SK-N-SH treated with all-trans-retinoic acid at 6 μM for 48 hours (cell line): ENCODE results near the gene GRM2.

Experiments used
- ATAC-seq: fragments of 200-7000 bp; cut with Tn5 transposase; 3 replicates; pipeline ENCODE4 v1.9.1; 2020; ENCODE audit warnings: mild to moderate bottlenecking, moderate library complexity
- CSDC2 ChIP-seq: fragments of 250-450 bp; sonication (Bioruptor Pico); IDR thresholded peaks from 2 replicates; pipeline ENCODE4 v1.5.0; 2020; ENCODE audit warnings: mild to moderate bottlenecking, moderate library complexity
- ESRRG ChIP-seq: fragments of 250-450 bp; sonication (Bioruptor Pico); IDR thresholded peaks from 2 replicates; pipeline ENCODE4 v1.6.1; 2021; ENCODE audit warnings: mild to moderate bottlenecking
- GLIS3 ChIP-seq: fragments of 250-450 bp; sonication (Bioruptor Pico); IDR thresholded peaks from 2 replicates; pipeline ENCODE4 v1.5.0; 2020; ENCODE audit warnings: mild to moderate bottlenecking, moderate library complexity
- ISL1 ChIP-seq: fragments of 250-450 bp; sonication (Bioruptor Pico); IDR thresholded peaks from 2 replicates; pipeline ENCODE4 v2.1.2; 2022; ENCODE audit warnings: mild to moderate bottlenecking, moderate library complexity
- OSR1 ChIP-seq: fragments of 250-450 bp; sonication (Bioruptor Pico); IDR thresholded peaks from 2 replicates; pipeline ENCODE4 v1.8.0; 2022; ENCODE audit warnings: moderate library complexity, mild to moderate bottlenecking, inconsistent platforms
- SNAI2 ChIP-seq: fragments of 250-450 bp; sonication (Bioruptor Pico); IDR thresholded peaks from 2 replicates; pipeline ENCODE4 v1.5.0; 2020; ENCODE audit warnings: mild to moderate bottlenecking, moderate library complexity
- TCF4 ChIP-seq: fragments of 250-450 bp; sonication (Bioruptor Pico); IDR thresholded peaks from 2 replicates; pipeline ENCODE4 v1.8.0; 2021; ENCODE audit warnings: mild to moderate bottlenecking, moderate library complexity, borderline replicate concordance
- TOX ChIP-seq: fragments of 250-450 bp; sonication (Bioruptor Pico); IDR thresholded peaks from 2 replicates; pipeline ENCODE4 v1.8.0; 2021; ENCODE audit warnings: mild to moderate bottlenecking, moderate library complexity, borderline replicate concordance
- ZC3H10 ChIP-seq: fragments of 250-450 bp; sonication (Bioruptor Pico); IDR thresholded peaks from 2 replicates; pipeline ENCODE4 v1.5.1; 2021; ENCODE audit warnings: mild to moderate bottlenecking, moderate library complexity
- ZFP3 ChIP-seq: fragments of 250-450 bp; sonication (Bioruptor Pico); IDR thresholded peaks from 2 replicates; pipeline ENCODE4 v1.5.0; 2020; ENCODE audit warnings: mild to moderate bottlenecking, moderate library complexity
- ZFP30 ChIP-seq: fragments of 450-650 bp; formaldehyde crosslinking; IDR thresholded peaks from 2 replicates; pipeline ENCODE4 v1.5.0; 2022; ENCODE audit warnings: mild to moderate bottlenecking, moderate library complexity
- ZNF70 ChIP-seq: fragments of 450-650 bp; formaldehyde crosslinking; IDR thresholded peaks from 2 replicates; pipeline ENCODE4 v1.5.0; 2020; ENCODE audit warnings: mild to moderate bottlenecking, moderate library complexity
- ZNF8 ChIP-seq: fragments of 450-650 bp; formaldehyde crosslinking; IDR thresholded peaks from 2 replicates; pipeline ENCODE4 v1.5.0; 2020; ENCODE audit warnings: mild to moderate bottlenecking, moderate library complexity
- TF ChIP-seq, protein P1 (sequence below): fragments of 250-450 bp; sonication (Bioruptor Pico); IDR thresholded peaks from 2 replicates; pipeline ENCODE4 v1.8.0; 2021; ENCODE audit warnings: low read depth, mild to moderate bottlenecking, moderate library complexity, borderline replicate concordance
- TF ChIP-seq, protein P2 (sequence below): fragments of 250-450 bp; sonication (Bioruptor Pico); IDR thresholded peaks from 2 replicates; pipeline ENCODE4 v1.5.1; 2021; ENCODE audit warnings: mild to moderate bottlenecking, moderate library complexity
- TF ChIP-seq, protein P3 (sequence below): fragments of 250-450 bp; sonication (Bioruptor Pico); IDR thresholded peaks from 2 replicates; pipeline ENCODE4 v1.5.0; 2020; ENCODE audit warnings: mild to moderate bottlenecking, moderate library complexity

GRM2 gene

DNA sequence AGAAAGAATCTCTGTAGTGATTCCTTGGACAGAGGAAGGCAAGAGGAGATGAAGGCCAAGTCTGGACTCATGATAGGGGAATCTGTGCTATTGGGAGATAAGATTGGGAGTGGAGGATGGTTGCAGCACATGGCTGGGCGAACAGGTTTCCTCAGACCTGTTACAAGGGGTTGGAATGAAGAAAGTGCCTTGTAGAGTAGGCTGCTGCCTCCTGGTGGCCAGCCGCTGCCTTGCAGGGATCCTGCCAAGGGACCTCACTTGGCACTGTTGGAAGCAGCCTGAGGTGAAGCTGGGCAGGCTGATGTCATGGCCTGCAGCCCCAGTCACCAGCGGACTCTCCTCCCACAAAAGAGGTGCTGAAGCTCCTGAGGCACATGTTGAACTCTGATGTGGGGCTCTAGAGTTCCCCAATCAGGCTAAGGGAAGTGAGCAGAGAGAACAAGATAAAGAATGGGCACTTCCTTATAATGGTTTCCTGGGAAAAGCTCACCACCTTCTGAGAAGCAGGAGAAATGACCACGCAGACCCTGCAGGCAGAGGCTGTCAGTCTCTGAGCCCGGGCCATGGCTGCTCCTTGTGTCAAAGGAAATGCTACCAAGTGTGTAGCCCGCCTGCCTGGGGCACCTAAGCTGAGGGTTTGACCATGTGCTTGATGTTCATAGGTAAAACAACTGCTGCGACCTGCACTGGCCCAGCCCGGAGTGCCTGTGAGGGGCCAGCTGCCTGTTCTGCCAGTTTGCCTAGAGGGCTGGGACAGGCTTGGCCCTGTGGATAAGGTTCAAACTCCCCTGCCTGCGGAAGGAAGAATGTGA, 37.4 kb upstream of the GRM2 start:
- peak; percentile 69 for ATAC-seq
- TF ChIP-seq, protein P1, sequence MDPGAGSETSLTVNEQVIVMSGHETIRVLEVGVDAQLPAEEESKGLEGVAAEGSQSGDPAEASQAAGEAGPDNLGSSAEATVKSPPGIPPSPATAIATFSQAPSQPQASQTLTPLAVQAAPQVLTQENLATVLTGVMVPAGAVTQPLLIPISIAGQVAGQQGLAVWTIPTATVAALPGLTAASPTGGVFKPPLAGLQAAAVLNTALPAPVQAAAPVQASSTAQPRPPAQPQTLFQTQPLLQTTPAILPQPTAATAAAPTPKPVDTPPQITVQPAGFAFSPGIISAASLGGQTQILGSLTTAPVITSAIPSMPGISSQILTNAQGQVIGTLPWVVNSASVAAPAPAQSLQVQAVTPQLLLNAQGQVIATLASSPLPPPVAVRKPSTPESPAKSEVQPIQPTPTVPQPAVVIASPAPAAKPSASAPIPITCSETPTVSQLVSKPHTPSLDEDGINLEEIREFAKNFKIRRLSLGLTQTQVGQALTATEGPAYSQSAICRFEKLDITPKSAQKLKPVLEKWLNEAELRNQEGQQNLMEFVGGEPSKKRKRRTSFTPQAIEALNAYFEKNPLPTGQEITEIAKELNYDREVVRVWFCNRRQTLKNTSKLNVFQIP (CRISPR knock-in tag): no peak
- TF ChIP-seq TCF4 (CRISPR knock-in tag): no peak
- no peak for TF ChIP-seq ISL1
- no peak for TF ChIP-seq OSR1 (CRISPR knock-in tag)
- TF ChIP-seq ZNF70: no peak
- TF ChIP-seq ZFP3 (CRISPR knock-in tag): no peak
- TF ChIP-seq, protein P2, sequence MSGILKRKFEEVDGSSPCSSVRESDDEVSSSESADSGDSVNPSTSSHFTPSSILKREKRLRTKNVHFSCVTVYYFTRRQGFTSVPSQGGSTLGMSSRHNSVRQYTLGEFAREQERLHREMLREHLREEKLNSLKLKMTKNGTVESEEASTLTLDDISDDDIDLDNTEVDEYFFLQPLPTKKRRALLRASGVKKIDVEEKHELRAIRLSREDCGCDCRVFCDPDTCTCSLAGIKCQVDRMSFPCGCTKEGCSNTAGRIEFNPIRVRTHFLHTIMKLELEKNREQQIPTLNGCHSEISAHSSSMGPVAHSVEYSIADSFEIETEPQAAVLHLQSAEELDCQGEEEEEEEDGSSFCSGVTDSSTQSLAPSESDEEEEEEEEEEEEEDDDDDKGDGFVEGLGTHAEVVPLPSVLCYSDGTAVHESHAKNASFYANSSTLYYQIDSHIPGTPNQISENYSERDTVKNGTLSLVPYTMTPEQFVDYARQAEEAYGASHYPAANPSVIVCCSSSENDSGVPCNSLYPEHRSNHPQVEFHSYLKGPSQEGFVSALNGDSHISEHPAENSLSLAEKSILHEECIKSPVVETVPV (CRISPR knock-in tag): no peak
- no peak for TF ChIP-seq ZNF8 (CRISPR knock-in tag)
- no peak for TF ChIP-seq ZFP30
- no peak for TF ChIP-seq GLIS3 (CRISPR knock-in tag)
- no peak for TF ChIP-seq CSDC2 (CRISPR knock-in tag)
- TF ChIP-seq, protein P3, sequence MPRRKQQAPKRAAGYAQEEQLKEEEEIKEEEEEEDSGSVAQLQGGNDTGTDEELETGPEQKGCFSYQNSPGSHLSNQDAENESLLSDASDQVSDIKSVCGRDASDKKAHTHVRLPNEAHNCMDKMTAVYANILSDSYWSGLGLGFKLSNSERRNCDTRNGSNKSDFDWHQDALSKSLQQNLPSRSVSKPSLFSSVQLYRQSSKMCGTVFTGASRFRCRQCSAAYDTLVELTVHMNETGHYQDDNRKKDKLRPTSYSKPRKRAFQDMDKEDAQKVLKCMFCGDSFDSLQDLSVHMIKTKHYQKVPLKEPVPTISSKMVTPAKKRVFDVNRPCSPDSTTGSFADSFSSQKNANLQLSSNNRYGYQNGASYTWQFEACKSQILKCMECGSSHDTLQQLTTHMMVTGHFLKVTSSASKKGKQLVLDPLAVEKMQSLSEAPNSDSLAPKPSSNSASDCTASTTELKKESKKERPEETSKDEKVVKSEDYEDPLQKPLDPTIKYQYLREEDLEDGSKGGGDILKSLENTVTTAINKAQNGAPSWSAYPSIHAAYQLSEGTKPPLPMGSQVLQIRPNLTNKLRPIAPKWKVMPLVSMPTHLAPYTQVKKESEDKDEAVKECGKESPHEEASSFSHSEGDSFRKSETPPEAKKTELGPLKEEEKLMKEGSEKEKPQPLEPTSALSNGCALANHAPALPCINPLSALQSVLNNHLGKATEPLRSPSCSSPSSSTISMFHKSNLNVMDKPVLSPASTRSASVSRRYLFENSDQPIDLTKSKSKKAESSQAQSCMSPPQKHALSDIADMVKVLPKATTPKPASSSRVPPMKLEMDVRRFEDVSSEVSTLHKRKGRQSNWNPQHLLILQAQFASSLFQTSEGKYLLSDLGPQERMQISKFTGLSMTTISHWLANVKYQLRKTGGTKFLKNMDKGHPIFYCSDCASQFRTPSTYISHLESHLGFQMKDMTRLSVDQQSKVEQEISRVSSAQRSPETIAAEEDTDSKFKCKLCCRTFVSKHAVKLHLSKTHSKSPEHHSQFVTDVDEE: no peak
- no peak for TF ChIP-seq ESRRG
- TF ChIP-seq ZC3H10 (CRISPR knock-in tag): no peak

DNA sequence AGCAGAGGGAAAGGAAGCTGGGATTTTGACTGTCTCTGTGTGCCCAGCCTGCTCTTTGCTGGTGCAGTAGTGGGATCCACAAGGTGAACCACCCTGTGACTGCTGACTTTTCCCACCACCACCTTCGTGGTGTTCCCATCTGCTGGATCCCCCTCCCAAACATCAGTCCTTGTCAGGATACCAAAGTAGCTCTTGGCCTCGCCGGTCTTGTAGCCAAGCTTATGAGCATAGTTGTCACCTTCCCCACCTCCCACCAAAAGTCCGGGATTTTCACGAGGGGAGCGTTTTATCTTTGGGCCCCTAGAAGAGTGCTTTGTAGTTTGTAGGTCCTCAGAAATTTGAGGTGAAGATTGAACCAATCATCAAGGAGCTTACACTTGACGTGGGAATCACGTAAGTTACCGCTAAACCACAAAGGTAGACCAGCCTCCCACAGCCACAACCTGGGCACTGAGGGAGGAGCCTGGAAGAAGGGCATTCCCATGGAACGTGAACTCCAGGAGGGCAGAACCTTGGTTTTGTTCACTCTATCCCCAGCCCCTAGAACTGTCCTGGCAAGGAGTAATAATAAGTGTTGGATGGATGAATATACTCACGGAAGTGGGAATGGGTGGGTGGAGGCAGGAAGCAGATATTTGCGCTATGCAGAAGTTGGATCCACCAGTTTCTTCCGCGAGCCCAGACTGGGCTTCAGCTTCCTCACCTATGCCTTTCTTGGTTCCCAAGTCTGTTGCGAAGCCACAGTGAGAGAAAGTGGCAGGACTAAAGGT, 36.6 kb upstream of the GRM2 start:
- TF ChIP-seq GLIS3 (CRISPR knock-in tag) (no peak), ESRRG (no peak), ISL1 (no peak), SNAI2 (CRISPR knock-in tag) (no peak)
- TF ChIP-seq, all 23 proteins: peak for 0
- ATAC-seq: no peak

DNA sequence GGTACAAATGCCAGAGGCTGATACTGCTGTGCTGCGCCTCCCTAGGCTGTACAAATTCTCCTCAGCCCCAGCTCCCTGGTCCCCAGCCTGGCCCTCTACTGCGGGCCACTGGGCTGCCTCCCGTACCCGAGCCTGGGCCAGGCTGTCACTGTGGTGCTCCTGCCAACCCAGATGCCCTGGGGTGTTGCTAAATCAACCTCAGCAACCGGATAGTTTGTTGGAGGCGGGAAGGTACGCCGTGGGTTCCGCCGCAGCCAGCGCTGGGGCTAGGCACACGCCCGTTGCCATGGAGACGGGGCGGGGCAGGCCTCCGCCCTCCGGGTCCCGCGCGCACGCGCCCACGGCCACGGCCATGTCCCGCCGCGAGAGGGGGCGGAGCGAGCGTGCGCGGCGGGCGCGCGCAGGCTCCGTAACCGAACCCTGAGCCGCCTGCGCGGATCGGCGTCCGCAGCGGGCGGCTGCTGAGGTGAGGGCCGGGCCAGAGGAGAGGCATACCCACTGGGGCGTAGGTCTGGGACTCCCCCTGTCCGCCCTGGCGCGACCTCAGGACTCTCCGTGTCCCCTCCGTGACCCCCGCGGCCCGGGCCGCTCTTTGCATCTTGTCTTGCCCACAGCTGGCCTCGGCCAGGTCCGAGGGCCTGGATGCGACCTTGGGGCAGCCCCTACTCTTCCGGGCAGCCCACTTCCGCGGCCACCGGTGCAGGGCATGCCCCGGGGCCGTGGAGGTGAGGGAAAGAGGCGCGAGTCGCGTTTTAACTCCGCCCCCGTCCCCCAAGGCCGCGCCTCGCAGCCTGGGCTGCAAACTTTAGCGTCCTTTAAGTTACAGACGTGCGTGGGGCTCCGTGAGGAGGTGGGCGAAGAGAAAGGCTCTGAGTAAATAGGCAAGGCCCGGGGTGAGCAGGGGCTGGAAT, 35.8 kb upstream of the GRM2 start, which contains the start of gene TEX264:
TSS of gene TEX264 (plus strand) at position 430 of the 911 bp plus-strand sequence. CDS start 3,053 bp downstream, outside the sequence.
- ATAC-seq: peak; percentile 89
- TF ChIP-seq ZFP3 (CRISPR knock-in tag) (no peak), OSR1 (CRISPR knock-in tag) (no peak), SNAI2 (CRISPR knock-in tag) (no peak), TOX (CRISPR knock-in tag) (no peak)
- TF ChIP-seq, protein P3: peak; percentile 53; the same call in 1 of the 2 replicates
